ENCODE data around the gene C15orf39. TPM values are rescaled to one million over a fixed set of nuclear protein-coding genes. Genes with fewer than 3 reads are reported as not detected.
"Not testable (repeated sequence)": the region's sequence is repeated elsewhere in the genome, so short reads cannot be mapped to it uniquely, and the experiment has no call there.

Gene C15orf39
- total RNA-seq, 1 donor from 2014 or later, result 62.2 TPM

- Mint-ChIP-seq H3K36me3 (no peaks in the 10 kb centered on the region), H3K4me3 (no peak overlapping the region), H3K27ac (no peak overlapping the region), H3K27me3 (ENCODE audit: low read depth) (peaks cover 9% of the 10 kb centered on the region), H3K9me3 (no peaks in the 10 kb centered on the region), H3K4me1 (peaks cover 4% of the 10 kb centered on the region)
- no peak for TF ChIP-seq CTCF (IDR thresholded peaks at IDR 0.05; ENCODE audit: unreplicated experiment)
- DNase-seq (ENCODE audit: low spot score in 2 of 2, unreplicated experiment in 2 of 2), result no peak
Measured at GRCh38 chr15:75223688-75224087, 22.0 kb downstream of the C15orf39 start.

- H3K4me3 Mint-ChIP-seq, result no peak overlapping the region
- peaks cover 9% of the 10 kb centered on the region for H3K27me3 Mint-ChIP-seq (ENCODE audit: low read depth)
- H3K4me1 Mint-ChIP-seq, result peaks cover 2% of the 10 kb centered on the region
- no peak for TF ChIP-seq CTCF (IDR thresholded peaks at IDR 0.05; ENCODE audit: unreplicated experiment)
- DNase-seq (ENCODE audit: low spot score in 2 of 2, unreplicated experiment in 2 of 2), result no peak
- no peaks in the 10 kb centered on the region for H3K9me3 Mint-ChIP-seq
- no peaks in the 10 kb centered on the region for H3K36me3 Mint-ChIP-seq
- no peak overlapping the region for H3K27ac Mint-ChIP-seq
Measured at GRCh38 chr15:75224281-75224680, 22.6 kb downstream of the C15orf39 start.

- DNase-seq (ENCODE audit: low spot score in 2 of 2, unreplicated experiment in 2 of 2); H3K27me3 Mint-ChIP-seq (ENCODE audit: low read depth); H3K9me3 Mint-ChIP-seq; H3K4me1 Mint-ChIP-seq; H3K36me3 Mint-ChIP-seq; H3K27ac Mint-ChIP-seq; H3K4me3 Mint-ChIP-seq: not testable (repeated sequence)
Measured at GRCh38 chr15:75225102-75225836, 23.6 kb downstream of the C15orf39 start.

GRCh38 chr15:75225951-75226732 lies 24.5 kb downstream of the C15orf39 start:
- Mint-ChIP-seq H3K9me3 (no peaks in the 10 kb centered on the region), H3K27ac (no peak overlapping the region), H3K27me3 (ENCODE audit: low read depth) (peaks cover 9% of the 10 kb centered on the region), H3K4me3 (no peak overlapping the region), H3K36me3 (no peaks in the 10 kb centered on the region), H3K4me1 (no peaks in the 10 kb centered on the region)
- no peak for TF ChIP-seq CTCF (IDR thresholded peaks at IDR 0.05; ENCODE audit: unreplicated experiment)
- DNase-seq (ENCODE audit: low spot score in 2 of 2, unreplicated experiment in 2 of 2), result no peak

- not testable (repeated sequence) for DNase-seq (ENCODE audit: low spot score in 2 of 2, unreplicated experiment in 2 of 2); H3K9me3 Mint-ChIP-seq; H3K4me1 Mint-ChIP-seq; H3K36me3 Mint-ChIP-seq; H3K4me3 Mint-ChIP-seq; H3K27ac Mint-ChIP-seq
- peaks cover 11% of the 10 kb centered on the region for H3K27me3 Mint-ChIP-seq (ENCODE audit: low read depth)
Measured at GRCh38 chr15:75227112-75227511, 25.4 kb downstream of the C15orf39 start.

- TF ChIP-seq CTCF (IDR thresholded peaks at IDR 0.05; ENCODE audit: unreplicated experiment), result no peak
- Mint-ChIP-seq H3K4me3 (no peak overlapping the region), H3K27me3 (ENCODE audit: low read depth) (peaks cover 17% of the 10 kb centered on the region), H3K9me3 (no peaks in the 10 kb centered on the region), H3K36me3 (no peaks in the 10 kb centered on the region), H3K4me1 (no peaks in the 10 kb centered on the region), H3K27ac (no peak overlapping the region)
- DNase-seq (ENCODE audit: low spot score in 2 of 2, unreplicated experiment in 2 of 2), result no peak
Measured at GRCh38 chr15:75227663-75228280, 26.1 kb downstream of the C15orf39 start.
